Stimulated activated memory B cell treated with anti-CD40 and anti-IgM and Interleukin-4, amounts not matched to agents 10 μg/mL and 1 μg/mL and 100 μg/mL, for 72 hours (primary cell): ENCODE measurements around the gene CRX.
"Not testable (repeated sequence)": the region's sequence is repeated elsewhere in the genome, so short reads cannot be mapped to it uniquely, and the experiment has no call there.

Experiments used
- ATAC-seq: fragments of 150-1000 bp; cut with Tn5 transposase; 2 replicates; pipeline ENCODE4 v1.10.0; 2021
- H3K27ac Mint-ChIP-seq: one replicate; pipeline ENCODE4 v1.8.0; 2022; ENCODE audit warnings: mild to moderate bottlenecking, mixed read lengths
- H3K27me3 Mint-ChIP-seq: one replicate; pipeline ENCODE4 v1.8.0; 2022; ENCODE audit warnings: mixed read lengths
- H3K36me3 Mint-ChIP-seq: one replicate; pipeline ENCODE4 v1.8.0; 2022; ENCODE audit warnings: mixed read lengths
- H3K4me1 Mint-ChIP-seq: one replicate; pipeline ENCODE4 v1.8.0; 2022; ENCODE audit warnings: mixed read lengths
- H3K4me3 Mint-ChIP-seq: one replicate; pipeline ENCODE4 v1.8.0; 2022; ENCODE audit warnings: mild to moderate bottlenecking, moderate library complexity, mixed read lengths
- H3K9me3 Mint-ChIP-seq: one replicate; pipeline ENCODE4 v1.8.0; 2022; ENCODE audit warnings: mixed read lengths

CRX gene

GRCh38 chr19:47863514-47863936 is 41.8 kb downstream of the CRX start:
- peak; percentile 83 for ATAC-seq
- H3K36me3 Mint-ChIP-seq, result peaks cover 6% of the 10 kb centered on the region
- H3K4me1 Mint-ChIP-seq, result no peaks in the 10 kb centered on the region
- peaks cover 4% of the 10 kb centered on the region for H3K9me3 Mint-ChIP-seq
- no peak overlapping the region for H3K27ac Mint-ChIP-seq
- no peak overlapping the region for H3K4me3 Mint-ChIP-seq
- peaks cover 22% of the 10 kb centered on the region for H3K27me3 Mint-ChIP-seq

- ATAC-seq, result no peak
- Mint-ChIP-seq H3K4me1 (peaks cover 6% of the 10 kb centered on the region), H3K27me3 (peaks cover 18% of the 10 kb centered on the region), H3K27ac (no peak overlapping the region), H3K4me3 (no peak overlapping the region), H3K36me3 (peaks cover 6% of the 10 kb centered on the region), H3K9me3 (peaks cover 4% of the 10 kb centered on the region)
Observed at GRCh38 chr19:47865166-47865565, 43.4 kb downstream of the CRX start.

DNA sequence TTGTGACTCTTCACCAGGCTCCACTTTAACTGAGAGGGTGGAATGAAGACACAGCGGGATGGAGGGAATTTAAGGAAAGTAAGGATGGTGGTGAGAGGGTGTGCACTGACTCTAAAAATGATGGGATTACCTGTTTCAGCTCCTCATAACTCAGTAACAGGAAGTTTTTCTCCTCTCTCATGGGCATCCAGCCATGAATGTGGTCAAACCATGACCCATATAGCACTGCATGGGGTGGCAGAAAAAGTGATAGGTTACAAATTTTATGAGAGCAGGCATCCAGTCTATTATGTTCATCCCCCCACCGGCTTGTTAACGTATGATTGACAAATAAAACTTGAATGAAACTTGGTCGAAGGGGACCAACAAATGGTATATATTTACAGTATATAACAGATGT is 57.2 kb downstream of the CRX start:
- H3K27ac Mint-ChIP-seq, result no peak overlapping the region
- H3K4me1 Mint-ChIP-seq, result no peaks in the 10 kb centered on the region
- H3K4me3 Mint-ChIP-seq, result no peak overlapping the region
- H3K27me3 Mint-ChIP-seq, result peaks cover 24% of the 10 kb centered on the region
- ATAC-seq, result no peak
- peaks cover 3% of the 10 kb centered on the region for H3K9me3 Mint-ChIP-seq
- H3K36me3 Mint-ChIP-seq, result no peaks in the 10 kb centered on the region

GRCh38 chr19:47879385-47879784 is 57.6 kb downstream of the CRX start:
- H3K27ac Mint-ChIP-seq, H3K36me3 Mint-ChIP-seq, H3K4me3 Mint-ChIP-seq, H3K9me3 Mint-ChIP-seq, ATAC-seq, H3K4me1 Mint-ChIP-seq: not testable (repeated sequence)
- H3K27me3 Mint-ChIP-seq, result peaks cover 19% of the 10 kb centered on the region

DNA sequence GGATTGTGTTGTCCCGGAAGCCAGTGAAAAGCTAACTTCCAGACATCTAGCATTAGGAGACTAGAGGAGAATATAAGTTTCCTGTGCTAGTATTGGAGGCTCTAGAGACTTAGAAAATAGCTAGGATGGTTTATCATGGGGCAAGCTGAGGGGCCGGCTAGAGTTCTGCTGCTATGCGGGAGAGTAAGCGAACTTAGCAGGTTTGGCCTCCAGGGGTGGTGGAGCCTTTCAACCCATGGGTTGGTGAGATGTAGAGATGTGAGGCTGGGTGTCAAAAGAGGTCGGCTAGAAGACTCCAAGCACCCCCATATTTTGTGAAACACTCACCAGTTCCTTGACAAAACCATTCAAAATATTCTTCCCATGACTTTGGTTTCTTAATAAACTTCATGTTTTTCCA is 60.0 kb downstream of the CRX start:
- ATAC-seq, result no peak
- H3K9me3 Mint-ChIP-seq, result peaks cover 3% of the 10 kb centered on the region
- no peaks in the 10 kb centered on the region for H3K36me3 Mint-ChIP-seq
- H3K4me3 Mint-ChIP-seq, result no peak overlapping the region
- no peak overlapping the region for H3K27ac Mint-ChIP-seq
- H3K27me3 Mint-ChIP-seq, result peaks cover 22% of the 10 kb centered on the region
- H3K4me1 Mint-ChIP-seq, result no peaks in the 10 kb centered on the region

DNA sequence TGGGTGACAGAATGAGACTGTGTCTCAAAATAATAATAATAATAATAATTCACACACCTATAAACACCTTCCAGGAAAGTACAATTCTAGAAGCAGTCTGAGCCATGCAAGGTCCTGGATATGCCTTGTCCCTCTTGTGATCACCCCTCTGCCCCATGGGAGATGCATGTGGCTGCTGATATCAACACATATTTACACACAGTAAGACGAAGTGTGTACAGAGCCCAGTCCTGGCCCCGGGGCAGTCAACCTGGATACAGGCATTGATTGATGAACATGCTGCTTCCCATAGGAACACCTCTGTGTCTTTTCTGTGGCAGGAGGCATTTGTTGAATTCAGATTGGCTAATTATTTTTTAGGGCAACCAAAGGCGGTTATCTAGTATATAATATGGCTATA is 61.2 kb downstream of the CRX start:
- H3K36me3 Mint-ChIP-seq, result no peaks in the 10 kb centered on the region
- H3K27me3 Mint-ChIP-seq, result peaks cover 16% of the 10 kb centered on the region
- H3K4me3 Mint-ChIP-seq, result no peak overlapping the region
- peaks cover 3% of the 10 kb centered on the region for H3K9me3 Mint-ChIP-seq
- no peak for ATAC-seq
- H3K27ac Mint-ChIP-seq, result no peak overlapping the region
- no peaks in the 10 kb centered on the region for H3K4me1 Mint-ChIP-seq

GRCh38 chr19:47885067-47885463 is 63.3 kb downstream of the CRX start:
- H3K4me3 Mint-ChIP-seq, result no peak overlapping the region
- H3K9me3 Mint-ChIP-seq, result no peaks in the 10 kb centered on the region
- H3K4me1 Mint-ChIP-seq, result no peaks in the 10 kb centered on the region
- no peak for ATAC-seq
- H3K27ac Mint-ChIP-seq, result no peak overlapping the region
- H3K27me3 Mint-ChIP-seq, result peaks cover 24% of the 10 kb centered on the region
- H3K36me3 Mint-ChIP-seq, result no peaks in the 10 kb centered on the region

GRCh38 chr19:47886010-47886559 is 64.3 kb downstream of the CRX start, which contains the start of gene SULT2A1:
TSS of gene SULT2A1 (minus strand) at chr19:47886315. CDS start at chr19:47886257, 58 bp downstream.
- Mint-ChIP-seq H3K36me3 (no peaks in the 10 kb centered on the region), H3K27ac (no peak within 1 kb of the TSS), H3K4me1 (no peaks in the 10 kb centered on the region), H3K9me3 (peaks cover 5% of the 10 kb centered on the region), H3K4me3 (no peak within 1 kb of the TSS), H3K27me3 (peaks cover 33% of the 10 kb centered on the region)
- no peak for ATAC-seq

DNA sequence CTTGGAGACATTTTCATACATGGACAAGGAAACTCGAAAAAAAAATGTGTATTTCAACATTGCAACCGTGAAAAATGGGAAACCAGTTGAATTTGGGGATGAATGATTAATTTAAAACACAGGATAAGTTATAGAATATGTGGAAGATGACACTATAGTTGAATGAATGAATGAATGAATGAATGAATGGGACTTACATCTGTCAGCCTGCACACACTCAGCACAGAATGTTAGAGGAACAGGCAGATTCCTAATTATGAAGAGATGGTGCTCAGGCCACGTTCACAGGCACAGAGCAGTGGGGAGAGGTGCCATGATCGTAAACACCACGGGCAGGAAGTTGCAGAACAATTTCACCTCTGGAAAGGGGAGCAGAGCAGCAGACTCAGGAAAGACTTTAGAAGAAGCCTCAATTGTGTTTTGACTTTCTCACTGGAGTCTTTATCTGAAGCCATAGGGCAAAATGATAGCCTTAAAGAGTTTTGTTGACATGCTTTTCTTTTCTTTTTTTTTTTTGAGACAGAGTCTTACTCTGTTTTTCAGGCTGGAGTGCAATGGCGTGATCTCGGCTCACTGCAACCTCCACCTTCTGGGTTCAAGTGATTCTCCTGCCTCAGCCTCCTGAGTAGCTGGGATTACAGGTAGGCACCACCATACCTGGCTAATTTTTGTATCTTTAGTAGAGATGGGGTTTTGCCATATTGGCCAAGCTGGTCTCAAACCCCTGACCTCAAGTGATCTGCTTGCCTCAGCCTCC is 69.3 kb downstream of the CRX start:
- Mint-ChIP-seq H3K4me1 (no peaks in the 10 kb centered on the region), H3K9me3 (peaks cover 12% of the 10 kb centered on the region), H3K27ac (no peak overlapping the region), H3K4me3 (no peak overlapping the region), H3K27me3 (peaks cover 19% of the 10 kb centered on the region), H3K36me3 (no peaks in the 10 kb centered on the region)
- ATAC-seq, result no peak

- H3K9me3 Mint-ChIP-seq, result peaks cover 17% of the 10 kb centered on the region
- H3K36me3 Mint-ChIP-seq, result no peaks in the 10 kb centered on the region
- H3K27me3 Mint-ChIP-seq, result peaks cover 19% of the 10 kb centered on the region
- no peak overlapping the region for H3K27ac Mint-ChIP-seq
- no peak overlapping the region for H3K4me3 Mint-ChIP-seq
- ATAC-seq, result no peak
- H3K4me1 Mint-ChIP-seq, result no peaks in the 10 kb centered on the region
Observed at GRCh38 chr19:47891622-47891922, 69.8 kb downstream of the CRX start.

- Mint-ChIP-seq H3K27ac (no peak overlapping the region), H3K9me3 (peaks cover 17% of the 10 kb centered on the region), H3K4me3 (no peak overlapping the region), H3K36me3 (no peaks in the 10 kb centered on the region), H3K4me1 (no peaks in the 10 kb centered on the region), H3K27me3 (peaks cover 19% of the 10 kb centered on the region)
- ATAC-seq, result no peak
Observed at GRCh38 chr19:47891923-47892666, 70.4 kb downstream of the CRX start.
